Measurements from ENCODE around the gene CCDC32.

CCDC32 gene

GRCh38 chr15:40564591-40565332, at the start of gene CCDC32:
TSS of gene CCDC32 (minus strand) at chr15:40565042. CDS start at chr15:40563015, 2,027 bp downstream.
- Histone ChIP-seq H3K4me1 (ENCODE audit: insufficient read depth, low read length) (no peaks in the 10 kb centered on the region), H3K9me3 (ENCODE audit: control insufficient read depth, insufficient read depth, low read length) (no peaks in the 10 kb centered on the region), H3K9ac (ENCODE audit: low read depth, low read length) (peak within 1 kb of the TSS; percentile 82), H3K36me3 (ENCODE audit: insufficient read depth, low read length) (no peaks in the 10 kb centered on the region)

GRCh38 chr15:40613080-40613479, 48.2 kb upstream of the CCDC32 start:
- Histone ChIP-seq H3K9me3 (ENCODE audit: control insufficient read depth, insufficient read depth, low read length) (no peaks in the 10 kb centered on the region), H3K36me3 (ENCODE audit: insufficient read depth, low read length) (no peaks in the 10 kb centered on the region), H3K9ac (ENCODE audit: low read depth, low read length) (no peak overlapping the region), H3K4me1 (ENCODE audit: insufficient read depth, low read length) (no peaks in the 10 kb centered on the region)

- no peaks in the 10 kb centered on the region; the same call in 1 of the 2 replicates for H3K36me3 ChIP-seq (ENCODE audit: insufficient read depth, low read length)
- no peak overlapping the region for H3K9ac ChIP-seq (ENCODE audit: low read depth, low read length)
- H3K4me1 ChIP-seq (ENCODE audit: insufficient read depth, low read length), result no peaks in the 10 kb centered on the region
- no peaks in the 10 kb centered on the region for H3K9me3 ChIP-seq (ENCODE audit: control insufficient read depth, insufficient read depth, low read length)
Measured at GRCh38 chr15:40603935-40604334, 39.1 kb upstream of the CCDC32 start.

GRCh38 chr15:40600956-40601355, 36.1 kb upstream of the CCDC32 start:
- Histone ChIP-seq H3K4me1 (ENCODE audit: insufficient read depth, low read length) (no peaks in the 10 kb centered on the region), H3K9ac (ENCODE audit: low read depth, low read length) (no peak overlapping the region), H3K36me3 (ENCODE audit: insufficient read depth, low read length) (no peaks in the 10 kb centered on the region), H3K9me3 (ENCODE audit: control insufficient read depth, insufficient read depth, low read length) (no peaks in the 10 kb centered on the region)

- 0 out of 2 replicates have a peak, but pooled peaks cover 3% of the 10 kb centered on the region for H3K4me1 ChIP-seq (ENCODE audit: insufficient read depth, low read length)
- H3K9ac ChIP-seq (ENCODE audit: low read depth, low read length), result no peak overlapping the region
- no peaks in the 10 kb centered on the region for H3K9me3 ChIP-seq (ENCODE audit: control insufficient read depth, insufficient read depth, low read length)
- H3K36me3 ChIP-seq (ENCODE audit: insufficient read depth, low read length), result no peaks in the 10 kb centered on the region
Measured at GRCh38 chr15:40598672-40599071, 33.8 kb upstream of the CCDC32 start.

- Histone ChIP-seq H3K4me1 (ENCODE audit: insufficient read depth, low read length) (0 out of 2 replicates have a peak, but pooled peaks cover 3% of the 10 kb centered on the region), H3K9me3 (ENCODE audit: control insufficient read depth, insufficient read depth, low read length) (no peaks in the 10 kb centered on the region), H3K36me3 (ENCODE audit: insufficient read depth, low read length) (no peaks in the 10 kb centered on the region), H3K9ac (ENCODE audit: low read depth, low read length) (no peak overlapping the region)
Measured at GRCh38 chr15:40598126-40598525, 33.3 kb upstream of the CCDC32 start.

DNA sequence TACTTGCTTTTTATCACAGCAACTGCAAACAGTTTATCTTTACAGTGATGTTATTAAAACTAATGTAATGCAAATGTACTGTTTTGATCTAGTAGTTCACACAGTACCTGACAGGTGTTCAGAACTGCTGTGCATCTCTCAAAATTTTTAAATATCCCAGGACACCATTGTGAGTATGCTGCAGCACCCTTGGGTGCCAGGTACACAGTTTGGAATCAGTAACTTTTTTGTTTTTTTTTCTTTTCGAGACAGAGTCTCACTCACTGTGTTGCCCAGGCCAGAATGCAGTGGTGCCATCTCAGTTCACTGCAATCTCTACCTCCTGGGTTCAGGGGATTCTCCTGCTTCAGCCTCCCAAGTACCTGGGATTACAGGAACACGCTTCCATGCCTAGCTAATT, 32.2 kb upstream of the CCDC32 start:
- H3K36me3 ChIP-seq (ENCODE audit: insufficient read depth, low read length), result no peaks in the 10 kb centered on the region
- H3K9me3 ChIP-seq (ENCODE audit: control insufficient read depth, insufficient read depth, low read length), result no peaks in the 10 kb centered on the region
- H3K4me1 ChIP-seq (ENCODE audit: insufficient read depth, low read length), result 0 out of 2 replicates have a peak, but pooled peaks cover 3% of the 10 kb centered on the region
- H3K9ac ChIP-seq (ENCODE audit: low read depth, low read length), result no peak overlapping the region

GRCh38 chr15:40595773-40596172, 30.9 kb upstream of the CCDC32 start:
- Histone ChIP-seq H3K9me3 (ENCODE audit: control insufficient read depth, insufficient read depth, low read length) (no peaks in the 10 kb centered on the region), H3K9ac (ENCODE audit: low read depth, low read length) (no peak overlapping the region), H3K36me3 (ENCODE audit: insufficient read depth, low read length) (no peaks in the 10 kb centered on the region), H3K4me1 (ENCODE audit: insufficient read depth, low read length) (0 out of 2 replicates have a peak, but pooled peaks cover 3% of the 10 kb centered on the region)

DNA sequence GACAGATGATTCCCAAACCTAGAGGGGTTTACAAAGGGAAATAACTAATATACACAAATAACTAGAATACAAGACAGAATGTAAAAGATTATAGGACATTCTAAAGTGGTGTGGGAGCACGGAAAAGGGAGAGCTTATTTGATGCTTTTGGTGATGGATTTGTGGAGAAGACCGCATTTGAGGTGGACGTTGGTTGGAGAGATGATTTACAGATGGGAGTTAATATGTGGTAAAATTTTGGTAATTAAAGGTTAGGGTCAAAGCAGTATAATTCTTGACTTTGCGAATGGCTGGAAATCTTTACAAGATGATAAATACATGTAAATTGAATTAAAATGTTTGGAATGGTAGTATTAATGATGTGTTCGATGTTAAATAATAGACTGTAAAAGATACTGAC, 30.4 kb upstream of the CCDC32 start:
- peak overlapping the region; percentile 99 for H3K9ac ChIP-seq (ENCODE audit: low read depth, low read length)
- 0 out of 2 replicates have a peak, but pooled peaks cover 3% of the 10 kb centered on the region for H3K4me1 ChIP-seq (ENCODE audit: insufficient read depth, low read length)
- H3K9me3 ChIP-seq (ENCODE audit: control insufficient read depth, insufficient read depth, low read length), result no peaks in the 10 kb centered on the region
- no peaks in the 10 kb centered on the region for H3K36me3 ChIP-seq (ENCODE audit: insufficient read depth, low read length)

DNA sequence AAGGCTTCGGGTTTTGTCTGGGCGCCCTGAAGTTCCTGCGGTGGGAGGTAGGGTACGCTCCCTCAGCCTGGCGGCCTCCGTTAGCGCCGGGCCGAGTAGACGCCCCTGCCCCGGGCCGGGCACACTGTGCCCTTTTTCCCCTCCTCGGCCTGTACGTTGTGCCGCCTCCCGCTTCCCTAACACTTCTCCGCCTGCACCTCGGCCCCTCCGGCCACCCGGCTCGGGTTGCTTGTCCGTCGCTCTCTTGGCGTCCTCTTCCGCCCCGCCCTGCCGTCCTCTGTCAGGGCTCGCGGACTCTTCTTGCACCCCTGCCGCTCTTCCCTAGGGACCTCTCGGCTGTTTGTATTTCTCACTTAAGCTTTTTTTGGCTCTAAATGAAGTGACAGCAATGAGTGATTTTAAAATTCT, 29.6 kb upstream of the CCDC32 start:
- Histone ChIP-seq H3K9ac (ENCODE audit: low read depth, low read length) (peak overlapping the region; percentile 99), H3K9me3 (ENCODE audit: control insufficient read depth, insufficient read depth, low read length) (no peaks in the 10 kb centered on the region), H3K36me3 (ENCODE audit: insufficient read depth, low read length) (no peaks in the 10 kb centered on the region), H3K4me1 (ENCODE audit: insufficient read depth, low read length) (0 out of 2 replicates have a peak, but pooled peaks cover 3% of the 10 kb centered on the region)

- Histone ChIP-seq H3K9me3 (ENCODE audit: control insufficient read depth, insufficient read depth, low read length) (no peaks in the 10 kb centered on the region), H3K9ac (ENCODE audit: low read depth, low read length) (peak within 1 kb of the TSS; percentile 99), H3K36me3 (ENCODE audit: insufficient read depth, low read length) (no peaks in the 10 kb centered on the region), H3K4me1 (ENCODE audit: insufficient read depth, low read length) (0 out of 2 replicates have a peak, but pooled peaks cover 3% of the 10 kb centered on the region)
Measured at GRCh38 chr15:40593588-40594428, 29.0 kb upstream of the CCDC32 start, which contains the start of gene KNL1. TSS of gene KNL1 (plus strand) at chr15:40594249. CDS start at chr15:40602932, 8,683 bp downstream.

- Histone ChIP-seq H3K36me3 (ENCODE audit: insufficient read depth, low read length) (no peaks in the 10 kb centered on the region), H3K9me3 (ENCODE audit: control insufficient read depth, insufficient read depth, low read length) (no peaks in the 10 kb centered on the region), H3K4me1 (ENCODE audit: insufficient read depth, low read length) (0 out of 2 replicates have a peak, but pooled peaks cover 3% of the 10 kb centered on the region), H3K9ac (ENCODE audit: low read depth, low read length) (no peak overlapping the region)
Measured at GRCh38 chr15:40593165-40593564, 28.3 kb upstream of the CCDC32 start.

DNA sequence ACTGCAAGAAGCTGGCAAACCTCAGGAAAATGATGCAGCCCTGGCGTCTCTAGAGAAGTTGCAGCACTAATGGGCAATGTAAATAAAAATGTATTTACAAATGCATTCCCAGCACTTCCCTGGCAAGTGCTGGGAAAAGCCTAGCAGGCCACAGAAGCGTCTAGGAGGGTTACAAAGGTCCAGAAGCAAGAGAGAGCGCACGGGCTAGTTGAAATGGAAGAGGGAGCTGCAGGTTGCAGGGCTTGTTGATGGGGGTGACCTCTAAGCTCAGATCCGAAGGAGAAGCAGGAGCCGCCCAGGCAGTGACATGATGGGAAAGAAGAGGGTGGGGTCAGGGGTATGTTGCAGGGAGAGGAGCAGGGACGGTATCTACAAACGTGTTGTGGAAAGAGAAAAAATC, 26.5 kb upstream of the CCDC32 start:
- Histone ChIP-seq H3K9ac (ENCODE audit: low read depth, low read length) (peak overlapping the region; percentile 35), H3K36me3 (ENCODE audit: insufficient read depth, low read length) (no peaks in the 10 kb centered on the region), H3K9me3 (ENCODE audit: control insufficient read depth, insufficient read depth, low read length) (no peaks in the 10 kb centered on the region), H3K4me1 (ENCODE audit: insufficient read depth, low read length) (0 out of 2 replicates have a peak, but pooled peaks cover 3% of the 10 kb centered on the region)

- H3K9ac ChIP-seq (ENCODE audit: low read depth, low read length), result no peak overlapping the region; the same call in 1 of the 2 replicates
- no peaks in the 10 kb centered on the region for H3K36me3 ChIP-seq (ENCODE audit: insufficient read depth, low read length)
- 0 out of 2 replicates have a peak, but pooled peaks cover 3% of the 10 kb centered on the region for H3K4me1 ChIP-seq (ENCODE audit: insufficient read depth, low read length)
- no peaks in the 10 kb centered on the region for H3K9me3 ChIP-seq (ENCODE audit: control insufficient read depth, insufficient read depth, low read length)
Measured at GRCh38 chr15:40590667-40591050, 25.8 kb upstream of the CCDC32 start.

Data from ES-I3 (cell line).